ENCODE data around the gene LIPA. TPM values are rescaled to one million over a fixed set of nuclear protein-coding genes. Genes with fewer than 3 reads are reported as not detected.

Gene LIPA
- total RNA-seq, 1 donor from 2014 or later, result 16.5 TPM

DNA sequence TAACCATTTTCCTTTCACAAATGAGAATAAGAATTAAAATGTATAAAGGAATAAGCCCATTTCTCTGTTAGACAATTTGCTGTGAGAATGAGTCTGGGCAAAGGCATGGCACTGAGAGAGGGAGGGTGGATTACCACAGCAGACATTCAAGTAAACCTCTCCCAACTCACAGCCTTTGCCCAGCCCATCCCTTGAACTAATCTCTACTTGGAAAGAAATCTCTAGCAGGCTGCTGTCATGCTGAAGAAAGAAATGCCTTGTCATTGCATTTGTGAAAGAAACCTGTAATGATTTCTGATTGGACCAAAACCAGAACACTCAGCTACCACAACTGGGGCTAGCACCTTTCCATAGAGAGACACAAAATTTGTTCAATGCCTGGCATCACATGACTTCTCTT, 83.7 kb downstream of the LIPA start:
- no peak overlapping the region for H3K4me3 ChIP-seq (ENCODE audit: low read depth, low read length)
- TF ChIP-seq, protein P1, sequence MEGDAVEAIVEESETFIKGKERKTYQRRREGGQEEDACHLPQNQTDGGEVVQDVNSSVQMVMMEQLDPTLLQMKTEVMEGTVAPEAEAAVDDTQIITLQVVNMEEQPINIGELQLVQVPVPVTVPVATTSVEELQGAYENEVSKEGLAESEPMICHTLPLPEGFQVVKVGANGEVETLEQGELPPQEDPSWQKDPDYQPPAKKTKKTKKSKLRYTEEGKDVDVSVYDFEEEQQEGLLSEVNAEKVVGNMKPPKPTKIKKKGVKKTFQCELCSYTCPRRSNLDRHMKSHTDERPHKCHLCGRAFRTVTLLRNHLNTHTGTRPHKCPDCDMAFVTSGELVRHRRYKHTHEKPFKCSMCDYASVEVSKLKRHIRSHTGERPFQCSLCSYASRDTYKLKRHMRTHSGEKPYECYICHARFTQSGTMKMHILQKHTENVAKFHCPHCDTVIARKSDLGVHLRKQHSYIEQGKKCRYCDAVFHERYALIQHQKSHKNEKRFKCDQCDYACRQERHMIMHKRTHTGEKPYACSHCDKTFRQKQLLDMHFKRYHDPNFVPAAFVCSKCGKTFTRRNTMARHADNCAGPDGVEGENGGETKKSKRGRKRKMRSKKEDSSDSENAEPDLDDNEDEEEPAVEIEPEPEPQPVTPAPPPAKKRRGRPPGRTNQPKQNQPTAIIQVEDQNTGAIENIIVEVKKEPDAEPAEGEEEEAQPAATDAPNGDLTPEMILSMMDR (conservative IDR thresholded peaks at IDR 0.05; ENCODE audit: low read depth, low read length), result no peak
- no peak for DNase-seq (ENCODE audit: low read depth)

- no peak overlapping the region for H3K4me3 ChIP-seq (ENCODE audit: low read depth, low read length)
- no peak for DNase-seq (ENCODE audit: low read depth)
- TF ChIP-seq, protein P1 (conservative IDR thresholded peaks at IDR 0.05; ENCODE audit: low read depth, low read length), result no peak
Measured at GRCh38 chr10:89165923-89166322, 85.7 kb downstream of the LIPA start.

DNA sequence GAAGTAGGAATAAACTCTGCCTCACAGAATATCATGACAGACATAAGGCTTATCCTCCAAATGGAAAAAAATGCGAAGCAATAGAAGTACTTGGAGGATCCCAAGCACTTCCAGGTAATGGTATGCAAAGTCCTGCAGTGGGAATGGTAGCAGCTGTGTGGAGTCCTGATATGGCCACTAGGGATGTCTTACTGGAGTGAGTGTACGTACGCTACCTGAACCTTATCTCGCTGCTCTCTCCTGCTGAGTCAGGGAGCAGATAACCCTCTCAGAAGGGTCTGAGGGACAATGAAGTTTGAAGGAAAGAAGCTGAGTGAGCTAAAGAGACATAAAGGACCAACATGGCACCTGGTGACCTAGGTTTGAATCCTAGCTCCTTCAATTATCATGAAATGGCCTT, 86.7 kb downstream of the LIPA start:
- DNase-seq (ENCODE audit: low read depth), result no peak
- H3K4me3 ChIP-seq (ENCODE audit: low read depth, low read length), result no peak overlapping the region
- TF ChIP-seq, protein P1 (conservative IDR thresholded peaks at IDR 0.05; ENCODE audit: low read depth, low read length), result no peak

- H3K4me3 ChIP-seq (ENCODE audit: low read depth, low read length), result no peak overlapping the region
- DNase-seq (ENCODE audit: low read depth), result no peak
- TF ChIP-seq, protein P1 (conservative IDR thresholded peaks at IDR 0.05; ENCODE audit: low read depth, low read length), result no peak
Measured at GRCh38 chr10:89164080-89164479, 87.5 kb downstream of the LIPA start.

Other genes starting within 250 kb of the LIPA start
- gene CH25H, start 44.5 kb downstream of the LIPA start, total RNA-seq, result 1.1 TPM in 1 of 2 replicates, not detected in the other
- gene IFIT2, start 50.3 kb upstream of the LIPA start, total RNA-seq, result 1.7 and 2.2 TPM in 2 replicates
- gene IFIT3, start 76.2 kb upstream of the LIPA start, total RNA-seq, result 5.3 and 10.5 TPM in 2 replicates
- gene IFIT1B, start 126.3 kb upstream of the LIPA start, total RNA-seq, result 0.36 TPM in 1 of 2 replicates, not detected in the other
- gene IFIT1, start 140.8 kb upstream of the LIPA start, total RNA-seq, result 2.0 and 3.4 TPM in 2 replicates
- gene IFIT5, start 162.8 kb upstream of the LIPA start, total RNA-seq, result 9.6 and 11.6 TPM in 2 replicates